K562 (cell line): ENCODE measurements around the gene LRMDA. TPM values are rescaled to one million over a fixed set of nuclear protein-coding genes. Genes with fewer than 3 reads are reported as not detected.

Experiments
- ATAC-seq: fragments of 200-7000 bp; cut with Tn5 transposase; 3 replicates; pipeline ENCODE4 v1.9.1; 2020; ENCODE audit warnings: moderate library complexity
- BruUV-seq: library from RNA; stranded (reverse); fragments of 400-500 nt; replicated peaks from 2 replicates; lab custom pipeline; 2021; lab: Mats Ljungman, UMichigan
- CTCF ChIA-PET: fragments of 300-600 bp; formaldehyde crosslinking; extraction: SDS; loops from one replicate; lab custom pipeline; 2021; ENCODE audit warnings: low intra/inter-chr PET ratio; lab: Yijun Ruan, JAX
- POLR2A ChIA-PET: fragments of 300-600, 350-650 bp; sonication (Branson Sonifier 250); formaldehyde crosslinking; extraction: SDS; loops from one replicate; lab custom pipeline; 2021; ENCODE audit warnings: antibody characterized with exemption, inconsistent platforms; lab: Yijun Ruan, JAX
- DNase-seq, 4 experiments: peaks; one replicate each; pipeline versions ENCODE4 v3.0.0 to v3.0.0-alpha.2; 2011 to 2018; ENCODE audit warnings: low spot score in 3 of 4, mixed read lengths in 3 of 4; ENCODE audit errors: extremely low read depth in 1 of 4
- FAIRE-seq: peaks from 2 replicates; lab custom pipeline; 2011; peaks lifted over from hg19 to GRCh38; lab: Jason Lieb, UNC
- H2AFZ ChIP-seq: 2 replicates; pipeline ENCODE4 v1.6.0; 2011; ENCODE audit warnings: low read depth, low read length, control low read depth, inconsistent platforms
- H3K27ac ChIP-seq: fragments of 200-600 bp; 3 replicates; pipeline ENCODE4 v1.8.0; 2011; ENCODE audit warnings: low read depth, mild to moderate bottlenecking, control low read depth, inconsistent platforms, low read length, moderate library complexity, mixed read lengths; ENCODE audit errors: extremely low read depth
- H3K27me3 ChIP-seq, 2 experiments: fragments of 300-600 bp in 1 of 2; 2 replicates in 1 of 2; 3 replicates in 1 of 2; pipeline versions ENCODE4 v1.6.0 to v1.8.0; 2011; ENCODE audit warnings: inconsistent platforms in 2 of 2, low read length in 2 of 2, mild to moderate bottlenecking in 1 of 2, mixed read lengths in 1 of 2, moderate library complexity in 1 of 2; ENCODE audit not compliant: control insufficient read depth in 2 of 2, insufficient read depth in 2 of 2
- H3K36me3 ChIP-seq: fragments of 300-600 bp; 3 replicates; pipeline ENCODE4 v1.8.0; 2011; ENCODE audit warnings: mild to moderate bottlenecking, low read length, inconsistent platforms; ENCODE audit not compliant: control insufficient read depth, insufficient read depth
- H3K4me1 ChIP-seq, 2 experiments: fragments of 200-600 bp in 1 of 2; replicated peaks in 1 of 2; 2 replicates in 1 of 2; 3 replicates in 1 of 2; pipeline versions ENCODE4 v1.5.1 to v1.8.0; 2011; ENCODE audit warnings: inconsistent platforms in 2 of 2, low read length in 2 of 2, mild to moderate bottlenecking in 1 of 2, mixed read lengths in 1 of 2, moderate library complexity in 1 of 2; ENCODE audit not compliant: control insufficient read depth in 2 of 2, insufficient read depth in 2 of 2
- H3K4me2 ChIP-seq: 2 replicates; pipeline ENCODE4 v1.6.1; 2011; ENCODE audit warnings: low read length, control low read depth, inconsistent platforms, mixed read lengths; ENCODE audit not compliant: insufficient read depth
- H3K4me3 ChIP-seq: fragments of 200-600 bp; sonication (generic), shearing (Covaris generic); 2 replicates; pipeline ENCODE4 v1.5.1; 2016; ENCODE audit warnings: control low read depth, inconsistent platforms
- H3K79me2 ChIP-seq: fragments of 200-600 bp; 3 replicates; pipeline ENCODE4 v1.8.0; 2011; ENCODE audit warnings: low read length, inconsistent platforms; ENCODE audit not compliant: control insufficient read depth, insufficient read depth
- H3K9ac ChIP-seq, 2 experiments: 2 replicates each; pipeline versions ENCODE4 v1.6.0 to v1.6.1; 2011; ENCODE audit warnings: low read depth in 2 of 2, low read length in 2 of 2, control low read depth in 1 of 2, inconsistent platforms in 1 of 2, mild to moderate bottlenecking in 1 of 2, mixed read lengths in 1 of 2; ENCODE audit not compliant: insufficient read depth in 1 of 2
- H3K9me1 ChIP-seq: one replicate; pipeline ENCODE4 v1.6.0; 2011; ENCODE audit warnings: inconsistent platforms, mild to moderate bottlenecking, low read length, moderate library complexity; ENCODE audit not compliant: control insufficient read depth, insufficient read depth
- H3K9me3 ChIP-seq: replicated peaks from 2 replicates; pipeline ENCODE4 v1.5.1; 2011; ENCODE audit warnings: low read depth, low read length, inconsistent platforms; ENCODE audit not compliant: control insufficient read depth, insufficient read depth
- H4K20me1 ChIP-seq: replicated peaks from 2 replicates; pipeline ENCODE4 v1.6.1; 2011; ENCODE audit warnings: low read length, inconsistent platforms, mixed read lengths; ENCODE audit not compliant: control insufficient read depth, insufficient read depth
- CCNT2 ChIP-seq: IDR thresholded peaks from 2 replicates; pipeline ENCODE4 v1.6.1; 2011; ENCODE audit warnings: borderline replicate concordance, low read depth, mild to moderate bottlenecking, moderate library complexity, mixed read lengths, low read length; ENCODE audit not compliant: insufficient read length; ENCODE audit errors: extremely low read depth
- ETV6 ChIP-seq, 3 experiments: fragments of 150-350 bp in 1 of 3; sonication (generic) in 1 of 3; formaldehyde crosslinking in 1 of 3; IDR thresholded peaks; 2 replicates each; pipeline versions ENCODE4 v1.6.1 to v1.8.0; 2014 to 2022; ENCODE audit warnings: borderline replicate concordance in 2 of 3, low read depth in 2 of 3, antibody characterized with exemption in 1 of 3, low read length in 1 of 3, mild to moderate bottlenecking in 1 of 3, missing genetic modification reagents in 1 of 3
- FOXA3 ChIP-seq, 2 experiments: fragments of 450-650 bp in 1 of 2; sonication (generic) in 1 of 2; formaldehyde crosslinking; IDR thresholded peaks in 1 of 2; conservative IDR thresholded peaks in 1 of 2; 2 replicates each; pipeline versions ENCODE4 v1.4.0 to v1.8.0; 2020 to 2022; ENCODE audit warnings: mild to moderate bottlenecking in 2 of 2, missing genetic modification reagents in 1 of 2
- MAFF ChIP-seq: IDR thresholded peaks from 2 replicates; pipeline ENCODE4 v1.6.1; 2012; ENCODE audit warnings: low read length, improper control_type of control experiment
- MTA2 ChIP-seq: fragments of 450-650 bp; IDR thresholded peaks from 2 replicates; pipeline ENCODE4 v1.6.1; 2016; ENCODE audit warnings: low read depth
- NEUROD1 ChIP-seq: fragments of 150-350 bp; IDR thresholded peaks from 2 replicates; pipeline ENCODE4 v1.6.1; 2014; ENCODE audit warnings: borderline replicate concordance, low read length, low read depth; ENCODE audit not compliant: partially characterized antibody
- TBP ChIP-seq: optimal IDR thresholded peaks from 2 replicates; pipeline ENCODE3; 2011; ENCODE audit warnings: low read depth, low read length, improper control_type of control experiment
- TGIF2 ChIP-seq: sonication (generic); formaldehyde crosslinking; IDR thresholded peaks from 2 replicates; pipeline ENCODE4 v1.8.1; 2022; ENCODE audit warnings: mild to moderate bottlenecking, missing genetic modification reagents, moderate library complexity
- WGBS: fragments of 100-300 bp; shearing (Covaris generic); methylation state at CpG from one replicate; pipeline ENCODE4 v1.1.6; 2016; ENCODE audit warnings: low coverage, mixed read lengths; ENCODE audit not compliant: insufficient coverage; ENCODE audit errors: missing lambda C conversion rate; 5-methylcytosine and 5-hydroxymethylcytosine counted together
- in situ Hi-C: fragments of 300-500 bp; cut with MboI; formaldehyde crosslinking; loops from 4 replicates; pipeline ENCODE4 v1.15.0; 2018; ENCODE audit warnings: inconsistent platforms, mixed read lengths
- intact Hi-C: fragments of 100-400 bp; cut with micrococcal nuclease; formaldehyde crosslinking; loops from 2 replicates; pipeline ENCODE4 v1.14.2; 2022
- polyA plus RNA-seq, 8 experiments: library from polyadenylated mRNA; depleted of rRNA in 4 of 8; stranded (reverse) in 5 of 8; unstranded in 3 of 8; fragments of >200 nt; fragmentation: Nextera tagmentation in 2 of 8; fragmentation: Illumina TruSeq in 1 of 8; extraction: Ambion mirVana in 2 of 8; extraction: Trizol in 1 of 8; gene quantifications; 2 replicates each; pipeline versions ENCODE4 v1.2.1 to v1.2.3, GENCODE V29; 2011 to 2014; ENCODE audit warnings: inconsistent platforms in 1 of 8, missing spikeins in 1 of 8
- total RNA-seq, 7 experiments: library from RNA; depleted of rRNA in 6 of 7; stranded (reverse); fragments of >200 nt in 6 of 7; fragmentation: Illumina TruSeq in 2 of 7; extraction: Trizol in 2 of 7; gene quantifications; 2 replicates each; pipeline versions ENCODE4 v1.2.1 to v1.2.3, GENCODE V29; 2011 to 2021; ENCODE audit warnings: low replicate concordance in 1 of 7
- TF ChIP-seq, protein P1 (sequence below), 2 experiments: fragments of 450-650 bp; conservative IDR thresholded peaks; 2 replicates each; pipeline ENCODE4 v1.6.1; 2017; ENCODE audit warnings: mild to moderate bottlenecking in 2 of 2, moderate library complexity in 2 of 2
- TF ChIP-seq, protein P2 (sequence below): fragments of 250-450 bp; sonication (Bioruptor Pico); IDR thresholded peaks from 2 replicates; pipeline ENCODE4 v1.4.0; 2020
- TF ChIP-seq, protein P3 (sequence below), 2 experiments: fragments of 150-350 bp in 1 of 2; IDR thresholded peaks; 2 replicates each; pipeline ENCODE4 v1.6.1; 2012 to 2016; ENCODE audit warnings: low read depth in 2 of 2, low read length in 2 of 2, mild to moderate bottlenecking in 1 of 2, moderate library complexity in 1 of 2
- TF ChIP-seq, protein P4 (sequence below): sonication (generic); IDR thresholded peaks from 2 replicates; pipeline ENCODE4 v1.6.1; 2016
- TF ChIP-seq, protein P5 (sequence below): sonication (generic); formaldehyde crosslinking; IDR thresholded peaks from 2 replicates; pipeline ENCODE4 v1.8.1; 2022; ENCODE audit warnings: missing genetic modification reagents

Gene LRMDA
- total and polyA plus RNA-seq, 9 of the 15 experiments (the other 6 are each of a cell fraction or from before 2014, with no cell fraction given) = 0.25 TPM; not detected in 8

DNA sequence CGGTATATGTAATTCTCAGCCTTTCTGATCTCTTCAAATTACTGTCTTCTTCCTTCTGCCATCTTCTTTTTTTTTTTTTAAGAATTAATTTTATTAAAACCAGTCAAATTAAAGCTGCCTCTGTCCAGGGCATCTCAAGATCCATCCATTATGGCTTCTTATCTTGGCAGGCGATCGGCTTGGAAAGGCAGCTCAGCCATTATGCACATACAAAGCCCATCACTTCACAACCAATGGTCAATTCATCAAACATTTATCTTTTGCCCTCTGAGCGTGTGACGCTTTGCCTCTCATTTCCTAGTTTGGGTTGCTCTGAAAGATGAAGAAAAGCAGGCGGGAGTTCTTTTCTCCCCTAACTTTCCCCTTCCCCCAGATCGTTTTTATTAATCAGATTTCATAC is 591.6 kb downstream of the LRMDA start:
- Histone ChIP-seq H3K79me2 (no peaks in the 10 kb centered on the region), H3K27me3 (no peaks in the 10 kb centered on the region), H3K9me3 (no peaks in the 10 kb centered on the region), H4K20me1 (no peaks in the 10 kb centered on the region), H3K36me3 (no peaks in the 10 kb centered on the region), H3K9ac (no peak overlapping the region), H2AFZ (no peak overlapping the region), H3K4me2 (no peak overlapping the region), H3K4me3 (no peak overlapping the region), H3K27ac (no peak overlapping the region), H3K4me1 (no peaks in the 10 kb centered on the region), H3K9me1 (no peaks in the 10 kb centered on the region)
- ChIA-PET CTCF (no interaction called here), POLR2A (no interaction called here)
- FAIRE-seq (no peak), DNase-seq (no peak), ATAC-seq (no peak)
- BruUV-seq = no TSS peak
- in situ Hi-C loops (no loop called here), intact Hi-C loops (no loop called here)
- 1% methylated on average over 7 of the region's 7 CpGs for WGBS
- TF ChIP-seq FOXA3 (CRISPR knock-in tag; conservative IDR thresholded peaks at IDR 0.05 in 1 of 2, IDR thresholded peaks at IDR 0.05 in 1 of 2) = no peak
- TF ChIP-seq, protein P1, sequence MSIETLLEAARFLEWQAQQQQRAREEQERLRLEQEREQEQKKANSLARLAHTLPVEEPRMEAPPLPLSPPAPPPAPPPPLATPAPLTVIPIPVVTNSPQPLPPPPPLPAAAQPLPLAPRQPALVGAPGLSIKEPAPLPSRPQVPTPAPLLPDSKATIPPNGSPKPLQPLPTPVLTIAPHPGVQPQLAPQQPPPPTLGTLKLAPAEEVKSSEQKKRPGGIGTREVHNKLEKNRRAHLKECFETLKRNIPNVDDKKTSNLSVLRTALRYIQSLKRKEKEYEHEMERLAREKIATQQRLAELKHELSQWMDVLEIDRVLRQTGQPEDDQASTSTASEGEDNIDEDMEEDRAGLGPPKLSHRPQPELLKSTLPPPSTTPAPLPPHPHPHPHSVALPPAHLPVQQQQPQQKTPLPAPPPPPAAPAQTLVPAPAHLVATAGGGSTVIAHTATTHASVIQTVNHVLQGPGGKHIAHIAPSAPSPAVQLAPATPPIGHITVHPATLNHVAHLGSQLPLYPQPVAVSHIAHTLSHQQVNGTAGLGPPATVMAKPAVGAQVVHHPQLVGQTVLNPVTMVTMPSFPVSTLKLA (conservative IDR thresholded peaks at IDR 0.05) = no peak
- TF ChIP-seq, protein P2, sequence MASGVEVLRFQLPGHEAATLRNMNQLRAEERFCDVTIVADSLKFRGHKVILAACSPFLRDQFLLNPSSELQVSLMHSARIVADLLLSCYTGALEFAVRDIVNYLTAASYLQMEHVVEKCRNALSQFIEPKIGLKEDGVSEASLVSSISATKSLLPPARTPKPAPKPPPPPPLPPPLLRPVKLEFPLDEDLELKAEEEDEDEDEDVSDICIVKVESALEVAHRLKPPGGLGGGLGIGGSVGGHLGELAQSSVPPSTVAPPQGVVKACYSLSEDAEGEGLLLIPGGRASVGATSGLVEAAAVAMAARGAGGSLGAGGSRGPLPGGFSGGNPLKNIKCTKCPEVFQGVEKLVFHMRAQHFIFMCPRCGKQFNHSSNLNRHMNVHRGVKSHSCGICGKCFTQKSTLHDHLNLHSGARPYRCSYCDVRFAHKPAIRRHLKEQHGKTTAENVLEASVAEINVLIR (CRISPR knock-in tag) = no peak
- no peak for TF ChIP-seq MAFF
- TF ChIP-seq, protein P3, sequence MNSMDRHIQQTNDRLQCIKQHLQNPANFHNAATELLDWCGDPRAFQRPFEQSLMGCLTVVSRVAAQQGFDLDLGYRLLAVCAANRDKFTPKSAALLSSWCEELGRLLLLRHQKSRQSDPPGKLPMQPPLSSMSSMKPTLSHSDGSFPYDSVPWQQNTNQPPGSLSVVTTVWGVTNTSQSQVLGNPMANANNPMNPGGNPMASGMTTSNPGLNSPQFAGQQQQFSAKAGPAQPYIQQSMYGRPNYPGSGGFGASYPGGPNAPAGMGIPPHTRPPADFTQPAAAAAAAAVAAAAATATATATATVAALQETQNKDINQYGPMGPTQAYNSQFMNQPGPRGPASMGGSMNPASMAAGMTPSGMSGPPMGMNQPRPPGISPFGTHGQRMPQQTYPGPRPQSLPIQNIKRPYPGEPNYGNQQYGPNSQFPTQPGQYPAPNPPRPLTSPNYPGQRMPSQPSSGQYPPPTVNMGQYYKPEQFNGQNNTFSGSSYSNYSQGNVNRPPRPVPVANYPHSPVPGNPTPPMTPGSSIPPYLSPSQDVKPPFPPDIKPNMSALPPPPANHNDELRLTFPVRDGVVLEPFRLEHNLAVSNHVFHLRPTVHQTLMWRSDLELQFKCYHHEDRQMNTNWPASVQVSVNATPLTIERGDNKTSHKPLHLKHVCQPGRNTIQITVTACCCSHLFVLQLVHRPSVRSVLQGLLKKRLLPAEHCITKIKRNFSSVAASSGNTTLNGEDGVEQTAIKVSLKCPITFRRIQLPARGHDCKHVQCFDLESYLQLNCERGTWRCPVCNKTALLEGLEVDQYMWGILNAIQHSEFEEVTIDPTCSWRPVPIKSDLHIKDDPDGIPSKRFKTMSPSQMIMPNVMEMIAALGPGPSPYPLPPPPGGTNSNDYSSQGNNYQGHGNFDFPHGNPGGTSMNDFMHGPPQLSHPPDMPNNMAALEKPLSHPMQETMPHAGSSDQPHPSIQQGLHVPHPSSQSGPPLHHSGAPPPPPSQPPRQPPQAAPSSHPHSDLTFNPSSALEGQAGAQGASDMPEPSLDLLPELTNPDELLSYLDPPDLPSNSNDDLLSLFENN (IDR thresholded peaks at IDR 0.05; ENCODE audit: low read depth in 2 of 2, low read length in 2 of 2) = no peak
- TF ChIP-seq TBP = no peak
- TF ChIP-seq, protein P4, sequence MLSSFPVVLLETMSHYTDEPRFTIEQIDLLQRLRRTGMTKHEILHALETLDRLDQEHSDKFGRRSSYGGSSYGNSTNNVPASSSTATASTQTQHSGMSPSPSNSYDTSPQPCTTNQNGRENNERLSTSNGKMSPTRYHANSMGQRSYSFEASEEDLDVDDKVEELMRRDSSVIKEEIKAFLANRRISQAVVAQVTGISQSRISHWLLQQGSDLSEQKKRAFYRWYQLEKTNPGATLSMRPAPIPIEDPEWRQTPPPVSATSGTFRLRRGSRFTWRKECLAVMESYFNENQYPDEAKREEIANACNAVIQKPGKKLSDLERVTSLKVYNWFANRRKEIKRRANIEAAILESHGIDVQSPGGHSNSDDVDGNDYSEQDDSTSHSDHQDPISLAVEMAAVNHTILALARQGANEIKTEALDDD = no peak
- no peak for TF ChIP-seq MTA2
- no peak for TF ChIP-seq ETV6 (IDR thresholded peaks at IDR 0.05; ENCODE audit: borderline replicate concordance in 1 of 2, low read depth in 2 of 2, low read length in 1 of 2)
- no peak for TF ChIP-seq ETV6 (CRISPR knock-in tag; IDR thresholded peaks at IDR 0.05; ENCODE audit: borderline replicate concordance)
- TF ChIP-seq NEUROD1 = no peak
- no peak for TF ChIP-seq CCNT2
- TF ChIP-seq, protein P5, sequence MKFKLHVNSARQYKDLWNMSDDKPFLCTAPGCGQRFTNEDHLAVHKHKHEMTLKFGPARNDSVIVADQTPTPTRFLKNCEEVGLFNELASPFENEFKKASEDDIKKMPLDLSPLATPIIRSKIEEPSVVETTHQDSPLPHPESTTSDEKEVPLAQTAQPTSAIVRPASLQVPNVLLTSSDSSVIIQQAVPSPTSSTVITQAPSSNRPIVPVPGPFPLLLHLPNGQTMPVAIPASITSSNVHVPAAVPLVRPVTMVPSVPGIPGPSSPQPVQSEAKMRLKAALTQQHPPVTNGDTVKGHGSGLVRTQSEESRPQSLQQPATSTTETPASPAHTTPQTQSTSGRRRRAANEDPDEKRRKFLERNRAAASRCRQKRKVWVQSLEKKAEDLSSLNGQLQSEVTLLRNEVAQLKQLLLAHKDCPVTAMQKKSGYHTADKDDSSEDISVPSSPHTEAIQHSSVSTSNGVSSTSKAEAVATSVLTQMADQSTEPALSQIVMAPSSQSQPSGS (CRISPR knock-in tag) = no peak
- no peak for TF ChIP-seq TGIF2 (CRISPR knock-in tag)
